SU-DHL-6 (cell line): ENCODE data around the gene ASPA.

ENCODE experiments used
- H2AFZ ChIP-seq: fragments of 200-600 bp; sonication (generic); 2 replicates; pipeline ENCODE4 v1.6.1; 2014; ENCODE audit warnings: low read depth, mild to moderate bottlenecking, moderate library complexity, mixed read lengths, antibody characterized with exemption, low read length; ENCODE audit not compliant: severe bottlenecking
- H3F3A ChIP-seq: fragments of 200-600 bp; shearing (Covaris generic); 2 replicates; pipeline ENCODE4 v1.6.0; 2016; ENCODE audit warnings: antibody characterized with exemption, mild to moderate bottlenecking; ENCODE audit not compliant: insufficient read depth
- H3K27ac ChIP-seq: fragments of 200-600 bp; sonication (generic); 2 replicates; pipeline ENCODE4 v1.5.1; 2016; ENCODE audit warnings: low read depth, mild to moderate bottlenecking, low read length, moderate library complexity, mixed read lengths
- H3K27me3 ChIP-seq: fragments of 200-600 bp; sonication (generic), shearing (Covaris generic); 2 replicates; pipeline ENCODE4 v1.6.0; 2014; ENCODE audit warnings: mild to moderate bottlenecking, low read length
- H3K36me3 ChIP-seq: fragments of 200-600 bp; sonication (generic); 2 replicates; pipeline ENCODE4 v1.6.1; 2014; ENCODE audit warnings: mild to moderate bottlenecking, low read length, mixed read lengths
- H3K4me2 ChIP-seq: fragments of 300-600, 200-600 bp; shearing (Covaris generic), sonication (generic); 2 replicates; pipeline ENCODE4 v1.6.0; 2014; ENCODE audit warnings: low read length, low read depth, mild to moderate bottlenecking; ENCODE audit not compliant: poor library complexity, severe bottlenecking
- H3K4me3 ChIP-seq: fragments of 200-600 bp; sonication (generic); 2 replicates; pipeline ENCODE4 v1.5.1; 2014; ENCODE audit warnings: antibody characterized with exemption, low read length, mild to moderate bottlenecking, mixed read lengths; ENCODE audit not compliant: insufficient read depth, poor library complexity, severe bottlenecking
- H3K79me2 ChIP-seq: fragments of 200-600 bp; sonication (generic); 2 replicates; pipeline ENCODE4 v1.6.1; 2014; ENCODE audit warnings: mild to moderate bottlenecking, low read length, moderate library complexity; ENCODE audit not compliant: insufficient read depth
- H3K9ac ChIP-seq: fragments of 200-600 bp; sonication (generic); 2 replicates; pipeline ENCODE4 v1.7.0; 2014; ENCODE audit warnings: mild to moderate bottlenecking, low read length
- H3K9me2 ChIP-seq: fragments of 200-600 bp; sonication (generic); replicated peaks from 2 replicates; pipeline ENCODE4 v1.6.1; 2014; ENCODE audit warnings: low read length; ENCODE audit not compliant: insufficient read depth
- H3K9me3 ChIP-seq: fragments of 200-600 bp; sonication (generic); 2 replicates; pipeline ENCODE4 v1.6.1; 2014; ENCODE audit warnings: low read length, mixed read lengths; ENCODE audit not compliant: insufficient read depth
- H4K20me1 ChIP-seq: fragments of 200-600 bp; sonication (generic); 2 replicates; pipeline ENCODE4 v1.6.1; 2014; ENCODE audit warnings: low read depth, mild to moderate bottlenecking, antibody characterized with exemption, low read length, moderate library complexity, mixed read lengths
- CTCF ChIP-seq: fragments of 200-600 bp; sonication (generic); IDR thresholded peaks from one replicate; pipeline ENCODE4 v1.5.1; 2017; ENCODE audit warnings: antibody characterized with exemption, mild to moderate bottlenecking, low read length, moderate library complexity; ENCODE audit not compliant: insufficient read depth, poor library complexity, severe bottlenecking
- EZH2phosphoT487 ChIP-seq: fragments of 200-600 bp; sonication (generic), shearing (Covaris generic); conservative IDR thresholded peaks from 2 replicates; pipeline ENCODE4 v1.6.1; 2018; ENCODE audit warnings: mild to moderate bottlenecking, antibody characterized with exemption, low read length, moderate library complexity, mixed read lengths

ASPA gene

GRCh38 chr17:3505008-3505407 is 29.2 kb downstream of the ASPA start:
- Histone ChIP-seq H3K79me2 (no peaks in the 10 kb centered on the region), H3K9me3 (no peaks in the 10 kb centered on the region), H3K27ac (no peak overlapping the region), H2AFZ (no peak overlapping the region), H3K9ac (no peak overlapping the region), H3K9me2 (no peaks in the 10 kb centered on the region), H3K27me3 (no peaks in the 10 kb centered on the region), H3K4me2 (no peak overlapping the region), H3K36me3 (no peaks in the 10 kb centered on the region), H4K20me1 (no peaks in the 10 kb centered on the region), H3K4me3 (no peak overlapping the region), H3F3A (no peaks in the 10 kb centered on the region)
- TF ChIP-seq CTCF (no peak), EZH2phosphoT487 (no peak)

GRCh38 chr17:3506054-3506453 is 30.3 kb downstream of the ASPA start:
- H3K79me2 ChIP-seq = no peaks in the 10 kb centered on the region
- no peak overlapping the region for H3K4me2 ChIP-seq
- H3F3A ChIP-seq = no peaks in the 10 kb centered on the region
- no peaks in the 10 kb centered on the region for H3K9me2 ChIP-seq
- H3K27ac ChIP-seq = no peak overlapping the region
- no peaks in the 10 kb centered on the region for H3K9me3 ChIP-seq
- no peaks in the 10 kb centered on the region for H3K36me3 ChIP-seq
- H3K9ac ChIP-seq = no peak overlapping the region
- H3K4me3 ChIP-seq = no peak overlapping the region
- no peak overlapping the region for H2AFZ ChIP-seq
- no peaks in the 10 kb centered on the region for H3K27me3 ChIP-seq
- TF ChIP-seq EZH2phosphoT487 (no peak), CTCF (no peak)
- H4K20me1 ChIP-seq = no peaks in the 10 kb centered on the region

- H3K79me2 ChIP-seq = no peaks in the 10 kb centered on the region
- no peak overlapping the region for H3K27ac ChIP-seq
- no peaks in the 10 kb centered on the region for H3K9me2 ChIP-seq
- H3K4me3 ChIP-seq = no peak overlapping the region
- no peaks in the 10 kb centered on the region for H3K36me3 ChIP-seq
- no peaks in the 10 kb centered on the region for H3K27me3 ChIP-seq
- TF ChIP-seq CTCF (no peak), EZH2phosphoT487 (no peak)
- H3K4me2 ChIP-seq = no peak overlapping the region
- no peak overlapping the region for H3K9ac ChIP-seq
- H3F3A ChIP-seq = no peaks in the 10 kb centered on the region
- no peaks in the 10 kb centered on the region for H4K20me1 ChIP-seq
- H2AFZ ChIP-seq = no peak overlapping the region
- no peaks in the 10 kb centered on the region for H3K9me3 ChIP-seq
These were observed 31.3 kb downstream of the ASPA start for GRCh38 chr17:3507071-3507470.

- no peaks in the 10 kb centered on the region for H3K79me2 ChIP-seq
- TF ChIP-seq CTCF = no peak
- no peak for TF ChIP-seq EZH2phosphoT487
- no peak overlapping the region for H2AFZ ChIP-seq
- no peaks in the 10 kb centered on the region for H3K9me3 ChIP-seq
- no peaks in the 10 kb centered on the region for H3K27me3 ChIP-seq
- H3K9ac ChIP-seq = no peak overlapping the region
- H3K27ac ChIP-seq = no peak overlapping the region
- H3K4me3 ChIP-seq = no peak overlapping the region
- H3F3A ChIP-seq = no peaks in the 10 kb centered on the region
- no peaks in the 10 kb centered on the region for H4K20me1 ChIP-seq
- no peak overlapping the region for H3K4me2 ChIP-seq
- H3K9me2 ChIP-seq = no peaks in the 10 kb centered on the region
- no peaks in the 10 kb centered on the region for H3K36me3 ChIP-seq
These were observed 32.1 kb downstream of the ASPA start for GRCh38 chr17:3507869-3508268.
